Loucy (cell line): ENCODE data around the gene SPHK2.
"Not testable (repeated sequence)": the region's sequence is repeated elsewhere in the genome, so short reads cannot be mapped to it uniquely, and the experiment has no call there.

Experiments
- H2AFZ ChIP-seq: fragments of 200-600 bp; sonication (generic); 2 replicates; pipeline ENCODE4 v1.6.0; 2016; ENCODE audit warnings: antibody characterized with exemption, mild to moderate bottlenecking, low read length, moderate library complexity
- H3F3A ChIP-seq: fragments of 200-600 bp; 2 replicates; pipeline ENCODE4 v1.6.0; 2016; ENCODE audit warnings: antibody characterized with exemption, low read depth, mild to moderate bottlenecking
- H3K27me3 ChIP-seq: fragments of 200-600 bp; sonication (generic); 2 replicates; pipeline ENCODE4 v1.6.1; 2014; ENCODE audit warnings: low read length, mild to moderate bottlenecking; ENCODE audit not compliant: insufficient read depth, poor library complexity, severe bottlenecking
- H3K36me3 ChIP-seq: fragments of 200-600 bp; sonication (generic); 2 replicates; pipeline ENCODE4 v1.6.1; 2016; ENCODE audit warnings: low read length; ENCODE audit not compliant: insufficient read depth
- H3K4me1 ChIP-seq: fragments of 200-600 bp; sonication (generic); 2 replicates; pipeline ENCODE4 v1.5.1; 2014; ENCODE audit warnings: low read length, mild to moderate bottlenecking; ENCODE audit not compliant: insufficient read depth, poor library complexity, severe bottlenecking
- H3K4me2 ChIP-seq: fragments of 200-600 bp; sonication (generic); 2 replicates; pipeline ENCODE4 v1.6.0; 2014; ENCODE audit warnings: antibody characterized with exemption, low read length, low read depth, mild to moderate bottlenecking; ENCODE audit not compliant: poor library complexity, severe bottlenecking
- H3K4me3 ChIP-seq: fragments of 200-600 bp; sonication (generic); 2 replicates; pipeline ENCODE4 v1.5.1; 2014; ENCODE audit warnings: low read length, mild to moderate bottlenecking, mixed read lengths; ENCODE audit not compliant: poor library complexity, severe bottlenecking
- H3K79me2 ChIP-seq: fragments of 200-600 bp; sonication (generic); 2 replicates; pipeline ENCODE4 v1.6.1; 2014; ENCODE audit warnings: low read length; ENCODE audit not compliant: insufficient read depth
- H3K9ac ChIP-seq: fragments of 200-600 bp; sonication (generic); 2 replicates; pipeline ENCODE4 v1.6.0; 2014; ENCODE audit warnings: mild to moderate bottlenecking, low read depth, low read length, moderate library complexity; ENCODE audit not compliant: poor library complexity, severe bottlenecking
- H3K9me2 ChIP-seq: fragments of 200-600 bp; sonication (generic); replicated peaks from 2 replicates; pipeline ENCODE4 v1.6.1; 2016; ENCODE audit warnings: low read depth, low read length, mixed read lengths
- H3K9me3 ChIP-seq: fragments of 200-600 bp; sonication (generic); 2 replicates; pipeline ENCODE4 v1.6.1; 2014; ENCODE audit warnings: mild to moderate bottlenecking, antibody characterized with exemption, low read length, low read depth; ENCODE audit not compliant: insufficient read depth
- H4K20me1 ChIP-seq: fragments of 200-600 bp; sonication (generic); 2 replicates; pipeline ENCODE4 v1.6.0; 2014; ENCODE audit warnings: antibody characterized with exemption, low read length, mild to moderate bottlenecking; ENCODE audit not compliant: insufficient read depth, poor library complexity, severe bottlenecking
- CTCF ChIP-seq: fragments of 200-600 bp; sonication (generic); conservative IDR thresholded peaks from 2 replicates; pipeline ENCODE4 v1.5.1; 2014; ENCODE audit warnings: mild to moderate bottlenecking, antibody characterized with exemption, low read length
- EZH2phosphoT487 ChIP-seq: fragments of 200-600 bp; IDR thresholded peaks from 2 replicates; pipeline ENCODE4 v1.6.1; 2018; ENCODE audit warnings: antibody characterized with exemption, mild to moderate bottlenecking, moderate library complexity, borderline replicate concordance

SPHK2 gene

GRCh38 chr19:48573163-48573505 lies 46.2 kb upstream of the SPHK2 start:
- H3K9me2 ChIP-seq: no peaks in the 10 kb centered on the region
- H3K4me2 ChIP-seq: no peak overlapping the region
- H3K27me3 ChIP-seq: no peaks in the 10 kb centered on the region
- TF ChIP-seq CTCF (no peak), EZH2phosphoT487 (no peak)
- no peak overlapping the region for H3K9ac ChIP-seq
- H3F3A ChIP-seq: no peaks in the 10 kb centered on the region
- H3K9me3 ChIP-seq: no peaks in the 10 kb centered on the region
- H3K79me2 ChIP-seq: no peaks in the 10 kb centered on the region
- no peak overlapping the region for H2AFZ ChIP-seq
- H4K20me1 ChIP-seq: no peaks in the 10 kb centered on the region
- no peak overlapping the region for H3K4me3 ChIP-seq
- no peaks in the 10 kb centered on the region for H3K4me1 ChIP-seq
- H3K36me3 ChIP-seq: no peaks in the 10 kb centered on the region

DNA sequence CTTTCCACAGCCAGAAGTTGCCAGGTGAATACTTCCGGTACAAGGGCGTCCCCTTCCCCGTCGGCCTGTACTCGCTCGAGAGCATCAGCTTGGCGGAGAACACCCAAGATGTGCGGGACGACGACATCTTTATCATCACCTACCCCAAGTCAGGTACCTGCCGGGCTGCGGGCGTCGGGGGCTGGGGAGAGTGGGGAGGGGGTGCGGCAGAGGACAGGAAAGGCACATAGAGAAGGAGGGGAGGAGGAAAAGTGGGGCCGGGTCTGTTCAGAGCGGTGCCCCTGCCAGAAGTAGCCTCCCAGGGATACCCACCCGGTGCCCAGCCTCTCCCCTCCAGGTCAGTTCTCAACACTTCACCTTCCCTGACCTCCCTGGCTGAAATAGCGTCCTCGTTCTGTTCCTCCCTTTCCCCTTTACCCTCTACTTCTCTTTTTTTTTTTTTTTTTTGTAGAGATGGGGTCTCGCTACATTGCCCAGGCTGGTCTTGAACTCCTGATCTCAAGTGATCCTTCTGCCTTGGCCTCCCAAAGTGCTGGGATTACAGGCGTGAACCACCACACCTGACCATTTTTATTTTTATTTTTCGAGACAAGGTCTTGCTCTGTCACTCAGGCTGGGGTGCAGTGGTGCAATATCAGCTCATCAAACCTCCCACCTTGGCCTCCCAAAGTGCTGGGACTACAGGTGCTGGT lies 43.2 kb upstream of the SPHK2 start:
- H3F3A ChIP-seq: no peaks in the 10 kb centered on the region
- H3K27me3 ChIP-seq: no peaks in the 10 kb centered on the region
- H4K20me1 ChIP-seq: no peaks in the 10 kb centered on the region
- no peak overlapping the region for H2AFZ ChIP-seq
- no peaks in the 10 kb centered on the region for H3K79me2 ChIP-seq
- no peak overlapping the region for H3K4me2 ChIP-seq
- H3K4me1 ChIP-seq: no peaks in the 10 kb centered on the region
- no peaks in the 10 kb centered on the region for H3K36me3 ChIP-seq
- TF ChIP-seq EZH2phosphoT487 (no peak), CTCF (no peak)
- no peak overlapping the region for H3K9ac ChIP-seq
- H3K4me3 ChIP-seq: no peak overlapping the region
- H3K9me2 ChIP-seq: no peaks in the 10 kb centered on the region
- H3K9me3 ChIP-seq: no peaks in the 10 kb centered on the region

DNA sequence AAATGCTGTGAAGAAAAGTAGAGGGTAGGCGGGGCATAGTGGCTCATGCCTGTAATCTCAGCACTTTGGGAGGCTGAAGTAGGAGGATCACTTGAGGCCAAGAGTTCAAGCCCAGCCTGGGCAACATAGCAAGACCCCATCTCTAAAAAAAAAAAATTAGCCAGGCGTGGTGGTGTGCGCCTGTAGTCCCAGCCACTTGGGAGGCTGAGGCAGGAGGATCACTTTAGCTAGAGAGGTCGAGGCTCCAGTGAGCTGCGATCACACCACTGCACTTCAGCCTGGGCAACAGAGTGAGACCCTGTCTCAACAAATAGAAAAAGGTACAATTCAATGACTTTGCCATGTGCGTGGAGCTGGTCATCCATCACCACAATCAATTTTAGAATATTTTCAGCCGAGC lies 41.4 kb upstream of the SPHK2 start:
- H3K36me3 ChIP-seq, H2AFZ ChIP-seq, H3K4me1 ChIP-seq, H3F3A ChIP-seq, H3K9me3 ChIP-seq, H3K79me2 ChIP-seq, H3K9me2 ChIP-seq, H3K4me2 ChIP-seq, H3K27me3 ChIP-seq, H4K20me1 ChIP-seq, H3K9ac ChIP-seq, H3K4me3 ChIP-seq: not testable (repeated sequence)

- peaks cover under 1% of the 10 kb centered on the region for H3K4me1 ChIP-seq
- H3F3A ChIP-seq: no peaks in the 10 kb centered on the region
- H3K9me2 ChIP-seq: no peaks in the 10 kb centered on the region
- TF ChIP-seq EZH2phosphoT487: no peak
- TF ChIP-seq CTCF: no peak
- H3K36me3 ChIP-seq: no peaks in the 10 kb centered on the region
- no peak overlapping the region for H2AFZ ChIP-seq
- H3K9me3 ChIP-seq: no peaks in the 10 kb centered on the region
- H3K4me3 ChIP-seq: no peak overlapping the region
- H3K9ac ChIP-seq: no peak overlapping the region
- no peak overlapping the region for H3K4me2 ChIP-seq
- H4K20me1 ChIP-seq: no peaks in the 10 kb centered on the region
- no peaks in the 10 kb centered on the region for H3K79me2 ChIP-seq
- H3K27me3 ChIP-seq: no peaks in the 10 kb centered on the region
Observed at GRCh38 chr19:48578891-48579290, 40.4 kb upstream of the SPHK2 start.
